GM13976 (cell line): Measurements from ENCODE around the gene ADSL.

Source experiments
- DNase-seq: peaks from one replicate; pipeline ENCODE4 v3.0.0; 2012; ENCODE audit warnings: low spot score
- in situ Hi-C: fragments of 300-500 bp; cut with MboI; formaldehyde crosslinking; loops from one replicate; pipeline ENCODE4 v1.12.0; 2022; ENCODE audit warnings: low sequenced_read_pairs, mixed read lengths, inconsistent platforms; ENCODE audit not compliant: unreplicated experiment
- TF ChIP-seq, protein P1 (sequence below): IDR thresholded peaks from 2 replicates; pipeline ENCODE4 v1.5.1; 2012; ENCODE audit warnings: borderline replicate concordance, mild to moderate bottlenecking; ENCODE audit not compliant: insufficient read depth; ENCODE audit errors: extremely low read depth, missing control alignments, control extremely low read depth

ADSL gene

DNA sequence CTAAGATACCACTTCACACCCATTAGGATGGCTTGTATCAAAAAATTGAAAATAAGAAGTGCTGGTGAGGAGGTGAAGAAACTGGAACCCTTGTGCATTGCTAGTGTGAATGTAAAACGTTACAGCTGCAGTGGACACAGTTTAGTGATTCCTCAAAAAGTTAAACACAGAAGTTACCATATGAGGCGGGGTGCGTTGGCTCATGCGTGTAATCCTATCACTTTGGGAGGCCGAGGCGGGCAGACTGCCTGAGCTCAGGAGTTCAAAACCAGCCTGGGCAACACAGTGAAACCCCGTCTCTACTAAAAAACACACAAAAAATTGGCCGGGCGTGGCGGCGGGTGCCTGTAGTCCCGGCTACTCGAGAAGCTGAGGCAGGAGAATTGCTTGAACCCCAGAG lies 67.6 kb downstream of the ADSL start:
- no peak for DNase-seq
- TF ChIP-seq, protein P1, sequence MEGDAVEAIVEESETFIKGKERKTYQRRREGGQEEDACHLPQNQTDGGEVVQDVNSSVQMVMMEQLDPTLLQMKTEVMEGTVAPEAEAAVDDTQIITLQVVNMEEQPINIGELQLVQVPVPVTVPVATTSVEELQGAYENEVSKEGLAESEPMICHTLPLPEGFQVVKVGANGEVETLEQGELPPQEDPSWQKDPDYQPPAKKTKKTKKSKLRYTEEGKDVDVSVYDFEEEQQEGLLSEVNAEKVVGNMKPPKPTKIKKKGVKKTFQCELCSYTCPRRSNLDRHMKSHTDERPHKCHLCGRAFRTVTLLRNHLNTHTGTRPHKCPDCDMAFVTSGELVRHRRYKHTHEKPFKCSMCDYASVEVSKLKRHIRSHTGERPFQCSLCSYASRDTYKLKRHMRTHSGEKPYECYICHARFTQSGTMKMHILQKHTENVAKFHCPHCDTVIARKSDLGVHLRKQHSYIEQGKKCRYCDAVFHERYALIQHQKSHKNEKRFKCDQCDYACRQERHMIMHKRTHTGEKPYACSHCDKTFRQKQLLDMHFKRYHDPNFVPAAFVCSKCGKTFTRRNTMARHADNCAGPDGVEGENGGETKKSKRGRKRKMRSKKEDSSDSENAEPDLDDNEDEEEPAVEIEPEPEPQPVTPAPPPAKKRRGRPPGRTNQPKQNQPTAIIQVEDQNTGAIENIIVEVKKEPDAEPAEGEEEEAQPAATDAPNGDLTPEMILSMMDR, result no peak
- in situ Hi-C loops, result no loop called here

DNA sequence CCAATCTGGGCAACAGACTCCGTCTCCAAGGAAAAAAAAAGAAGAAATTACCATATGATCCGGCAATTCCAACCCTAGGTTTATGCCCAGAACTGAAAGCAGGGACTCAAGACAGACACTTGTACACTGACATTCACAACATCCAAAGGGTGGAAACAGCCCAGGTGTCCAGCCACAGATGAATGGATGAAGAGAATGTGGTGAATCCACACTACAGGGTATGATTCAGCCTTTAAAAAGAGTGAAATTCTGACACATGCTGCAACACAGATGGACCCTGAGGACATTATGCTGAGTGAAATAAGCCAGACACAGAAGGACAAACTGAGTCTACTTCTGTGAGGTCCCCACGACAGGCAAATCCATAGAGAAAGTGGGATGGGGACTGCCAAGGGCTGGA lies 68.0 kb downstream of the ADSL start:
- DNase-seq, result no peak
- in situ Hi-C loops, result no loop called here
- TF ChIP-seq, protein P1, result no peak

GRCh38 chr22:40414838-40415505 lies 68.7 kb downstream of the ADSL start:
- TF ChIP-seq, protein P1, result no peak
- in situ Hi-C loops, result no loop called here
- DNase-seq, result peak; percentile 57

GRCh38 chr22:40415531-40416266 lies 69.4 kb downstream of the ADSL start:
- in situ Hi-C loops, result no loop called here
- TF ChIP-seq, protein P1, result no peak
- peak; percentile 75 for DNase-seq

DNA sequence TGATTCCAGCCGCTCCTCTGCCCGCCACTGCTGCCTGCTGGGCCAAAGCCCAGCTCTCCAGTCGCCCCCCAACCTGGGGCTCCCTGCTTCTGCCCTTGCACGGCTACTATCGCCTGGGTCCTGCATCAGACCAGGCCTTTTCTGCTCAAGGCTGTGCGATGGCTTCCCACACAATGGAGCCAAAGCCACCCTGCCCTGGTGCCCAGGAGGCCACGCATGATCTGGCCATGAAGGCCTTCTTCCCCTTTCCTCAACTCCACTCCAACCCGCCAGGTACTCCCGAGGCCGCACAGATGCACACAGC lies 69.9 kb downstream of the ADSL start:
- TF ChIP-seq, protein P1, result no peak
- no peak for DNase-seq
- in situ Hi-C loops, result no loop called here

GRCh38 chr22:40416636-40417035 lies 70.3 kb downstream of the ADSL start:
- TF ChIP-seq, protein P1, result no peak
- in situ Hi-C loops, result no loop called here
- no peak for DNase-seq
